ENCODE data around the gene SERINC5. TPM values are rescaled to one million over a fixed set of nuclear protein-coding genes. Genes with fewer than 3 reads are reported as not detected.
"Not testable (repeated sequence)": the region's sequence is repeated elsewhere in the genome, so short reads cannot be mapped to it uniquely, and the experiment has no call there.

Gene SERINC5
- total RNA-seq, 4 donors from 2014 or later, result 9.5 to 54.5 (median 22.4) TPM

DNA sequence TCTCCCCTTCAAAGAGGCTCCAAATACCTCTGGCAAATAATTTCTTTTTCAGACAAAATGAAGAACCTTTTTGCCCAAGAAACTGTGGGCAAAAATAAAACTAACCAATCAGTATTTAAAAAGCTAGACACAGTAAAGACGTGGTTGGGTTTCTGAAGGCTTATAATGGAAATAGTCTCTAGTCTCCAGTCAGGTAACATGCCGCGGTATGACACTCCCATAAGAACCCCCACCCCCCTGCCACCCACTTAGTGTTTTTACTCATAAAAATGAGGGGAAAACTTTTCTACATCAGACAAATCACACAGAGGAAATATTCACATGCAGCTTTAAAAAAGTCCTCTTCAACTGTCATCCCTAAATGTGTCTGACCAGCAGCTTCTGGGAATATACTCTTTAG is 115.4 kb downstream of the SERINC5 start:
- Histone ChIP-seq H3K4me3 (no peak overlapping the region), H3K27me3 (no peaks in the 10 kb centered on the region), H3K4me1 (peaks cover 0 to 6% of the 10 kb centered on the region in 2 donors), H3K36me3 (no peaks in the 10 kb centered on the region), H3K27ac (peak overlapping the region; percentile 80 to 85), H3K9me3 (no peaks in the 10 kb centered on the region)
- no peak for TF ChIP-seq POLR2A (IDR thresholded peaks at IDR 0.05)
- TF ChIP-seq, protein P1, sequence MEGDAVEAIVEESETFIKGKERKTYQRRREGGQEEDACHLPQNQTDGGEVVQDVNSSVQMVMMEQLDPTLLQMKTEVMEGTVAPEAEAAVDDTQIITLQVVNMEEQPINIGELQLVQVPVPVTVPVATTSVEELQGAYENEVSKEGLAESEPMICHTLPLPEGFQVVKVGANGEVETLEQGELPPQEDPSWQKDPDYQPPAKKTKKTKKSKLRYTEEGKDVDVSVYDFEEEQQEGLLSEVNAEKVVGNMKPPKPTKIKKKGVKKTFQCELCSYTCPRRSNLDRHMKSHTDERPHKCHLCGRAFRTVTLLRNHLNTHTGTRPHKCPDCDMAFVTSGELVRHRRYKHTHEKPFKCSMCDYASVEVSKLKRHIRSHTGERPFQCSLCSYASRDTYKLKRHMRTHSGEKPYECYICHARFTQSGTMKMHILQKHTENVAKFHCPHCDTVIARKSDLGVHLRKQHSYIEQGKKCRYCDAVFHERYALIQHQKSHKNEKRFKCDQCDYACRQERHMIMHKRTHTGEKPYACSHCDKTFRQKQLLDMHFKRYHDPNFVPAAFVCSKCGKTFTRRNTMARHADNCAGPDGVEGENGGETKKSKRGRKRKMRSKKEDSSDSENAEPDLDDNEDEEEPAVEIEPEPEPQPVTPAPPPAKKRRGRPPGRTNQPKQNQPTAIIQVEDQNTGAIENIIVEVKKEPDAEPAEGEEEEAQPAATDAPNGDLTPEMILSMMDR (IDR thresholded peaks at IDR 0.05), result no peak
- intact Hi-C loops (cut with DNase I; ENCODE audit: low total_unique reads), result no loop called here
- DNase-seq, result no peak

DNA sequence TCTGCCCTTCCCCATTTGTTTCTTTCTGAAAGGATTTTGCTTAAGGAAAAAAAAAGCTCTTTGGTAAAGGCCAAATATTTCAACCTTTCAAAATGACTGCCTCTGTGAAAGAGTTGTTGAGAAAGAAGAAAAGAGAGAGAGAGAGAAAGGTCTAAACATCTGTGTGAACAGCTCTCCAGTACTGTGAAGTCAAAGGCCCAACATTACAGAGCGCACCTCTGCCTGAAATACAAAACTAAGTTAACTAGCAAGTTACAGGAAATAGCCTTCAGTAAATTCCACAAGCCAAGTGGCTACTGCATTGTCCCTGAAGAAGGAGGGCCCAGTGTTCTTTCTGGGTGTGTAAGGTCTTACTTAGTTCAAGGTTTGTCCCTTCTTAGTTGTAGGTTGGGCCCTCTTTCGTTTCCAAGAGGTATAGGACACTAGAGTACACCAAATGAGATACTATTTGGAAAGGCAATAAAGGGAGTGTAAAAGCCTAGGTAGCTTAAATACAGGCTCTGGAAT is 116.3 kb downstream of the SERINC5 start:
- H3K27ac ChIP-seq, result no peak overlapping the region

DNA sequence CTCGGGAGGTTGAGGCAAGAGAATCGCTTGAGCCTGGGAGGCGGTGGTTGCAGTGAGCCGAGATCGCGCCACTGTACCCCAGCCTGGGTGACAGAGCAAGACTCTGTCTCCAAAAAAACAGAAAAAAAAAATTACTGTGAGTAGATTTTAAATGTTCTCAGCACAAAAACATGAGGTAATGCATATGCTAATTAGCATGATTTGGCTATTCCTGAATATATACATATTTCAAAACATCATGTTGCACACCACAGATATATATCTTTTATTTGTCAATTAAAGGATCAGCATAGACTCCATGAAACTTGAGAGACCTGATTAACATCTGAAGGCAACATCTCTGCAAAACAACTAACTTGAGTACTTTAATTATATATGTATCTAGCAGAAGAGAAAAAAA is 117.4 kb downstream of the SERINC5 start:
- peaks cover 0 to 6% of the 10 kb centered on the region in 2 donors for H3K4me1 ChIP-seq
- no peaks in the 10 kb centered on the region for H3K9me3 ChIP-seq
- DNase-seq, result no peak
- H3K36me3 ChIP-seq, result no peaks in the 10 kb centered on the region
- no peaks in the 10 kb centered on the region for H3K27me3 ChIP-seq
- intact Hi-C loops (cut with DNase I; ENCODE audit: low total_unique reads), result no loop called here
- H3K27ac ChIP-seq, result no peak overlapping the region
- H3K4me3 ChIP-seq, result no peak overlapping the region
- TF ChIP-seq, protein P1 (IDR thresholded peaks at IDR 0.05), result no peak
- TF ChIP-seq POLR2A (IDR thresholded peaks at IDR 0.05), result no peak

More for the DNA sequence above, 116.3 kb downstream of the SERINC5 start:
- TF ChIP-seq, protein P1 (IDR thresholded peaks at IDR 0.05), result no peak
- no peak for TF ChIP-seq POLR2A (IDR thresholded peaks at IDR 0.05)
- Histone ChIP-seq H3K4me1 (peaks cover 0 to 6% of the 10 kb centered on the region in 2 donors), H3K4me3 (no peak overlapping the region), H3K36me3 (no peaks in the 10 kb centered on the region), H3K9me3 (no peaks in the 10 kb centered on the region), H3K27me3 (no peaks in the 10 kb centered on the region)
- intact Hi-C loops (cut with DNase I; ENCODE audit: low total_unique reads), result no loop called here
- no peak for DNase-seq

DNA sequence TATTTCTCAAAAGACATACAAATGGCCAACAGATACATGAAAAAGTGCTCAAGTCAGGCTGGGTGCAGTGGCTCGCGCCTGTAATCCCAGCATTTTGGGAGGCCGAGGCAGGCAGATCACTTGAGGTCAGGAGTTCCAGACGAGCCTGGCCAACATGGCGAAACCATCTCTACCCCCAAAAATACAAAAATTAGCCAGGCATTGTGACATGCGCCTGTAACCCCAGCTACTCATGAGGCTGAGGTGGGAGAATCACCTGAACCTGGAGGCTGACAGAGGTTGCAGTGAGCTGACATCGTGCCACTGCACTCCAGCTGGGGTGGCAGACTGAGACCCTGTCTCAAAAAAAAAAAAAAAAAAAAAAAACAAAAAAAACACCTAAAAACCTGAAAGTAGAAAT is 119.0 kb downstream of the SERINC5 start:
- intact Hi-C loops (cut with DNase I; ENCODE audit: low total_unique reads); DNase-seq; H3K4me1 ChIP-seq; H3K36me3 ChIP-seq; H3K27ac ChIP-seq; H3K4me3 ChIP-seq; H3K9me3 ChIP-seq; H3K27me3 ChIP-seq: not testable (repeated sequence)

DNA sequence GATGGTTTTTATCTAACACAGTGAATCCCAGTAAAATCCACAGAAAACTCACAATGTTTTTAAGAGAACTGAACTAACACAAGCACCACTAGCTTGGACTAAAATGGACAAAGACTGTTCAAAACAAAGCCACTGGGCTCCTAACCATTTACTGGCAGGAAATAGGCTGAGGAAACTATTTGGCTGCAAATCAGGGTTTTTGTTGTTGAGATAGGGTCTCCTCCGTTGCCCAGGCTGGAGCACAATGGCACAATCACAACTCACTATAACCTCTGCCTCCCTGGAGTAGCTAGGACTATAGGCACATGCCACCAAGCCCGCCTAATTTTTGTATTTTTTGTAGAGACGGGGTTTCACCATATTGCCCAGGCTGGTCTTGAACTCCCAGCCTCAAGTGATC is 121.0 kb downstream of the SERINC5 start:
- intact Hi-C loops (cut with DNase I; ENCODE audit: low total_unique reads), result no loop called here
- DNase-seq, result no peak
- H3K27me3 ChIP-seq, result no peaks in the 10 kb centered on the region
- TF ChIP-seq POLR2A (IDR thresholded peaks at IDR 0.05), result no peak
- TF ChIP-seq, protein P1 (IDR thresholded peaks at IDR 0.05), result no peak
- no peak overlapping the region for H3K27ac ChIP-seq
- no peaks in the 10 kb centered on the region for H3K9me3 ChIP-seq
- H3K36me3 ChIP-seq, result no peaks in the 10 kb centered on the region
- H3K4me1 ChIP-seq, result no peaks in the 10 kb centered on the region
- no peak overlapping the region for H3K4me3 ChIP-seq

DNA sequence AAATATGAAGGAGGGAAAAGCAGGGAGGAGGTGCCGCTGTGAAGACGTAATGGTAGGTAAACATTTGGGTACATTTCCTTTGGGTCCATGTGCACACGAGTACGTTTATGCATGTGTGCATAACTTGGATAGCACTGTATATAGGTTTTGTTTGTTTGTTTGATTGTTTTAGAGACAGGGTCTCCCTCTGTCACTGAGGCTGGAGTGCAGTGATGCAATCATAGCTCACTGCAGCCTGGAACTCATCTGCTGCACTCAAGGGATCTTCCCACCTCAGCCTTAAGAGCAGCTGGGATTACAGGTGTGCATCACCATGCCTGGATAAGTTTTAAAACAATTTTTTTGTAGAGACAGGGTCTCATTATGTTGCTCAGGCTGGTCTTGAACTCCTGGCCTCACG is 126.7 kb downstream of the SERINC5 start:
- Histone ChIP-seq H3K9me3 (no peaks in the 10 kb centered on the region), H3K36me3 (no peaks in the 10 kb centered on the region), H3K27me3 (no peaks in the 10 kb centered on the region), H3K4me1 (no peaks in the 10 kb centered on the region), H3K27ac (no peak overlapping the region), H3K4me3 (no peak overlapping the region)
- intact Hi-C loops (cut with DNase I; ENCODE audit: low total_unique reads), result no loop called here
- no peak for TF ChIP-seq POLR2A (IDR thresholded peaks at IDR 0.05)
- TF ChIP-seq, protein P1 (IDR thresholded peaks at IDR 0.05), result no peak
- DNase-seq, result no peak
